Hindlimb muscle (tissue), 1 donor: ENCODE measurements around the gene FOXI1. TPM values are rescaled to one million over a fixed set of nuclear protein-coding genes. Genes with fewer than 3 reads are reported as not detected.
A peak's percentile ranks its signal among the peaks of the same experiment; 100 is the strongest.
"Not testable (repeated sequence)": the region's sequence is repeated elsewhere in the genome, so short reads cannot be mapped to it uniquely, and the experiment has no call there.

Experiments used
- DNase-seq: peaks from one replicate; pipeline ENCODE4 v3.0.0-alpha.2; 2013
- polyA plus RNA-seq: library from polyadenylated mRNA; unstranded; fragments of 120-200 nt; gene quantifications from one replicate; pipeline ENCODE4 v1.2.1, GENCODE V29; 2013; ENCODE audit not compliant: insufficient read length

The FOXI1 gene
- polyA plus RNA-seq, 1 donor, result not detected

GRCh38 chr5:170092455-170093101 lies 13.1 kb upstream of the FOXI1 start:
- no peak for DNase-seq

- not testable (repeated sequence) for DNase-seq
These were observed 11.4 kb upstream of the FOXI1 start for GRCh38 chr5:170094329-170094728.

GRCh38 chr5:170095646-170096045 lies 10.1 kb upstream of the FOXI1 start:
- no peak for DNase-seq

GRCh38 chr5:170097934-170098333 lies 7.8 kb upstream of the FOXI1 start:
- no peak for DNase-seq

- peak; percentile 85 for DNase-seq
These were observed 5.4 kb upstream of the FOXI1 start for GRCh38 chr5:170100066-170100943.

- DNase-seq, result no peak
These were observed 2.2 kb upstream of the FOXI1 start for GRCh38 chr5:170103447-170103846.

GRCh38 chr5:170104299-170104698 lies 1.4 kb upstream of the FOXI1 start:
- no peak for DNase-seq

- no peak for DNase-seq
These were observed 987 bp upstream of the FOXI1 start for GRCh38 chr5:170104710-170105109.

- DNase-seq, result no peak
These were observed 2.0 kb downstream of the FOXI1 start for GRCh38 chr5:170107674-170108073.

GRCh38 chr5:170108266-170108785 lies 2.6 kb downstream of the FOXI1 start:
- DNase-seq, result no peak

GRCh38 chr5:170109059-170110031 lies 3.6 kb downstream of the FOXI1 start:
- DNase-seq, result no peak

GRCh38 chr5:170110403-170111087 lies 4.8 kb downstream of the FOXI1 start:
- DNase-seq, result no peak

GRCh38 chr5:170111088-170111785 lies 5.5 kb downstream of the FOXI1 start:
- DNase-seq, result no peak

- no peak for DNase-seq
These were observed 7.3 kb downstream of the FOXI1 start for GRCh38 chr5:170112876-170113521.

- no peak for DNase-seq
These were observed 7.8 kb downstream of the FOXI1 start for GRCh38 chr5:170113522-170113900.

GRCh38 chr5:170114271-170114670 lies 8.6 kb downstream of the FOXI1 start:
- DNase-seq, result no peak

- no peak for DNase-seq
These were observed 10.2 kb downstream of the FOXI1 start for GRCh38 chr5:170115925-170116324.

- DNase-seq, result no peak
These were observed 12.0 kb downstream of the FOXI1 start for GRCh38 chr5:170117736-170118135.

- no peak for DNase-seq
These were observed 14.9 kb downstream of the FOXI1 start for GRCh38 chr5:170120576-170120975.

GRCh38 chr5:170121321-170121720 lies 15.6 kb downstream of the FOXI1 start:
- DNase-seq, result no peak

- no peak for DNase-seq
These were observed 20.4 kb downstream of the FOXI1 start for GRCh38 chr5:170126061-170126460.
